ENCODE results near the gene LAMC1.
A peak's percentile ranks its signal among the peaks of the same experiment; 100 is the strongest.

Gene LAMC1

GRCh38 chr1:183052861-183053260 lies 29.6 kb downstream of the LAMC1 start:
- TF ChIP-seq CTCF (conservative IDR thresholded peaks at IDR 0.05; ENCODE audit: low read depth, low read length) = no peak

GRCh38 chr1:183058851-183059502 lies 35.8 kb downstream of the LAMC1 start:
- Histone ChIP-seq H3K4me1 (ENCODE audit: low read depth, poor library complexity, severe bottlenecking) (peaks cover 68% of the 10 kb centered on the region), H3K27ac (no peak overlapping the region), H3K79me2 (ENCODE audit: insufficient read depth, low read depth) (0 out of 2 replicates have a peak, but pooled peaks cover 10% of the 10 kb centered on the region), H2AFZ (ENCODE audit: low read depth) (no peak overlapping the region), H3K9ac (no peak overlapping the region), H3K27me3 (ENCODE audit: insufficient read depth, low read depth) (no peaks in the 10 kb centered on the region), H3K36me3 (ENCODE audit: insufficient read depth) (no peaks in the 10 kb centered on the region), H4K20me1 (ENCODE audit: insufficient read depth) (no peaks in the 10 kb centered on the region), H3K4me2 (no peak overlapping the region), H3K4me3 (IDR thresholded peaks at IDR 0.05; ENCODE audit: insufficient read depth, low read depth, low read length) (no peak overlapping the region)
- no peak for TF ChIP-seq CTCF (conservative IDR thresholded peaks at IDR 0.05; ENCODE audit: low read depth, low read length)

More at GRCh38 chr1:183052861-183053260, 29.6 kb downstream of the LAMC1 start:
- Histone ChIP-seq H4K20me1 (ENCODE audit: insufficient read depth) (no peaks in the 10 kb centered on the region), H3K4me1 (ENCODE audit: low read depth, poor library complexity, severe bottlenecking) (peaks cover 17% of the 10 kb centered on the region), H3K4me3 (IDR thresholded peaks at IDR 0.05; ENCODE audit: insufficient read depth, low read depth, low read length) (no peak overlapping the region), H3K27me3 (ENCODE audit: insufficient read depth, low read depth) (no peaks in the 10 kb centered on the region), H3K4me2 (no peak overlapping the region), H2AFZ (ENCODE audit: low read depth) (no peak overlapping the region), H3K36me3 (ENCODE audit: insufficient read depth) (no peaks in the 10 kb centered on the region), H3K79me2 (ENCODE audit: insufficient read depth, low read depth) (no peaks in the 10 kb centered on the region), H3K27ac (no peak overlapping the region), H3K9ac (no peak overlapping the region)

- TF ChIP-seq CTCF (conservative IDR thresholded peaks at IDR 0.05; ENCODE audit: low read depth, low read length) = no peak
- no peaks in the 10 kb centered on the region for H3K27me3 ChIP-seq (ENCODE audit: insufficient read depth, low read depth)
- H3K27ac ChIP-seq = peak overlapping the region; percentile 6; the same call in 1 of the 2 replicates
- H2AFZ ChIP-seq (ENCODE audit: low read depth) = no peak overlapping the region
- H3K79me2 ChIP-seq (ENCODE audit: insufficient read depth, low read depth) = 0 out of 2 replicates have a peak, but pooled peaks cover 10% of the 10 kb centered on the region
- no peak overlapping the region for H3K9ac ChIP-seq
- peak overlapping the region; percentile 43 for H3K4me2 ChIP-seq
- no peaks in the 10 kb centered on the region for H3K36me3 ChIP-seq (ENCODE audit: insufficient read depth)
- H3K4me3 ChIP-seq (IDR thresholded peaks at IDR 0.05; ENCODE audit: insufficient read depth, low read depth, low read length) = no peak overlapping the region
- H3K4me1 ChIP-seq (ENCODE audit: low read depth, poor library complexity, severe bottlenecking) = peaks cover 73% of the 10 kb centered on the region
- H4K20me1 ChIP-seq (ENCODE audit: insufficient read depth) = no peaks in the 10 kb centered on the region
These were observed 38.0 kb downstream of the LAMC1 start for GRCh38 chr1:183061194-183061593.

- no peak overlapping the region for H2AFZ ChIP-seq (ENCODE audit: low read depth)
- H3K27ac ChIP-seq = peak overlapping the region; percentile 36; the same call in 1 of the 2 replicates
- no peaks in the 10 kb centered on the region for H3K27me3 ChIP-seq (ENCODE audit: insufficient read depth, low read depth)
- H4K20me1 ChIP-seq (ENCODE audit: insufficient read depth) = no peaks in the 10 kb centered on the region
- no peak overlapping the region for H3K4me3 ChIP-seq (IDR thresholded peaks at IDR 0.05; ENCODE audit: insufficient read depth, low read depth, low read length)
- H3K36me3 ChIP-seq (ENCODE audit: insufficient read depth) = no peaks in the 10 kb centered on the region
- H3K9ac ChIP-seq = no peak overlapping the region
- peak overlapping the region; percentile 67 for H3K4me2 ChIP-seq
- peaks cover 61% of the 10 kb centered on the region for H3K4me1 ChIP-seq (ENCODE audit: low read depth, poor library complexity, severe bottlenecking)
- 0 out of 2 replicates have a peak, but pooled peaks cover 10% of the 10 kb centered on the region for H3K79me2 ChIP-seq (ENCODE audit: insufficient read depth, low read depth)
- TF ChIP-seq CTCF (conservative IDR thresholded peaks at IDR 0.05; ENCODE audit: low read depth, low read length) = no peak
These were observed 40.1 kb downstream of the LAMC1 start for GRCh38 chr1:183063349-183063748.
